GM08714 (cell line): ENCODE data around the gene FMO1.

Source experiments
- H3K4me3 ChIP-seq: fragments of 200-500 bp; sonication (Bioruptor generic); 2 replicates; pipeline ENCODE4 v1.5.1; 2014; ENCODE audit warnings: mild to moderate bottlenecking, low read length, inconsistent platforms
- ZNF274 ChIP-seq: IDR thresholded peaks from 2 replicates; pipeline ENCODE4 v1.6.1; 2012; ENCODE audit warnings: mild to moderate bottlenecking, low read depth, low read length

The FMO1 gene

GRCh38 chr1:171252482-171252881 lies 4.2 kb downstream of the FMO1 start:
- no peak overlapping the region for H3K4me3 ChIP-seq
- TF ChIP-seq ZNF274, result no peak

DNA sequence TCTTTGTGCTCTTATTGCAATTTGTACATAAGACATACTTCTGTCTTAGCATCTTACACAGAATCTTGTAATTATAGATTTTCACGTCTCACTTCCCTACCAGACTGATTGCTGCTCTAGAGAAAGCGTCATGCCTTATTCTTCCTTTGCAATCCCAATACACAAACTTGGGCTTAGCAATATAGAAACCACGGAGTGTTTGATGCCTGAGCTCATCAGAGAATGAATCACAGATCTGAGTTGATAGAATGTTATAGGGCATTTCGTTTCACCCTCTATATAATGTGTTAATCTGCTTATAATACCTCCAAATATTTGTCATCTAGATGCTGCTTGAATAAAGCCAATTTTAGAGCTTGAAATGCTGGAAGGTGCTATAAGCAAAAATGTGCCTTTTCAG lies 6.6 kb downstream of the FMO1 start:
- H3K4me3 ChIP-seq, result no peak overlapping the region
- TF ChIP-seq ZNF274, result no peak

DNA sequence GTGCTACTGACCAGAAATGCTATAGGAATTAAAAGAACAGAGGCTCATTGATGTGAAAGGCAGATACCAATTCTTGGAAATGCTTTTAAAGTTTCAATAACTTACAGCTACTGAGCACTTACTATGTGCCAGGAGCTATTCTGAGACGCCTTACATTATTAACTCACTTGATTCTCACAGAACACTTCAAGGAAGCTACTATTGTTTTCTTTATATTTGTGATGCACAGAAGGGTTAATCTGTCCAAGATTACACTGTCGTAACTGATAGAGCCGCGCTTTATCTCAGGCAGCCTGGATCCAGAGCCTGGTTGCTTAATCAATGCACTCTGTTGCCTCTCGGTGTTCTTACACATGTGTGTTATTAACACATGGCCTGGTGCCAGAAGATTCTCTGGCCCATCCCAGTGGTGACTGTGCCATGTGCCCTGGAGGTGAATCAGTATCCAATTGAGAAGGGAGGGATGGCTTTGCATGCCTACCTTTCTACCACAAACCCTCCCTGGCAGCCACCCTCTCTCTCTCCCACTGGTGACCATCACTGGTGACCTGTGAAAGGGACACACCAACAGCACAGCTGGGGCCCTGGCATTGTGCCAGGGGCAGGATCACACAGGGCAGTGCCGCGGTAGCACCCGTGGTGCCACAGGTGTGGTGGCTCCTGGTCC lies 8.8 kb downstream of the FMO1 start:
- no peak for TF ChIP-seq ZNF274
- H3K4me3 ChIP-seq, result no peak overlapping the region

DNA sequence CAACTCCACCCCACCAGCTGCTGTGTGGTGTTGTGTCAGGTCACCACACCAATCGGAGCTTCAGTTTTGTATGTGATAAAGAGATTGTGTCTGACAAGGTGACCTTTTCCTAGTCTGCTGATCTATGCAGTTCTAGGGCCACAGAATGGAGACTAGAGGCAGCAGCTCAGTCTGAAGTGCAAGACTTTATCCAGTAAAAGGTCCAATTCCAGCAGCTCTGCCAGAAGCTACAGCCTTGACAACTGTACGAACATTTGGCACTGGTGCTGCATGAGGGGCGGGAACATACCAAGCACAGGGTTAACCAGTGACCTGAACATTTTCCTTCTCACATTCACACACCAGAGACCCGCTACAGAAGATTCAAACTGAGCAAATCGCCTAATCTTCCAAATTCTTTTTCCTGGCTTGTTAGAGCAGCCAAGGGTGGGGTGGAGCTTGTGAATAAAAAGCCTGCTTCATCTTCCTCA lies 9.3 kb downstream of the FMO1 start:
- no peak for TF ChIP-seq ZNF274
- no peak overlapping the region for H3K4me3 ChIP-seq

DNA sequence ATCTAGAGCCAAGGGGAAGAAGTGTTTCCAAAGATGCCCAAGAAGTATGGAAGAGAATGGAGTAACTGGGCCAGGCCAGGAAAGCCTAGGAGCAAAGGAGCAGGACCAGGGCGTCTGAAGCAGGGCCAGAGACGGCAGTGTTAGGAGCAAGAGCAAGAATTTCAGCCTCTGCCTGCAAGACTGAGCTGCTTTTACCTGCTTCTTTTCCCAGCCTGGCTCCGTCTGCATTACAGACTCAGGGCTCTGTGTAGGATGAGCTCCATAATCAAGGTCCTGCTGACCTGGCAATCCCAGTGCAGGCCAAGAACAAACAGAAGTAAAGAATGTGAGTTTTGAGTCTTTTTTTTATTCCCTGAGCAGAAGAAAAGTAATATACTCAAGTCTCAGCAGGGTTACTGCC lies 10.1 kb downstream of the FMO1 start:
- H3K4me3 ChIP-seq, result no peak overlapping the region

GRCh38 chr1:171258943-171259342 lies 10.6 kb downstream of the FMO1 start:
- H3K4me3 ChIP-seq, result no peak overlapping the region
- no peak for TF ChIP-seq ZNF274

More for the DNA sequence above, 10.1 kb downstream of the FMO1 start:
- TF ChIP-seq ZNF274, result no peak

DNA sequence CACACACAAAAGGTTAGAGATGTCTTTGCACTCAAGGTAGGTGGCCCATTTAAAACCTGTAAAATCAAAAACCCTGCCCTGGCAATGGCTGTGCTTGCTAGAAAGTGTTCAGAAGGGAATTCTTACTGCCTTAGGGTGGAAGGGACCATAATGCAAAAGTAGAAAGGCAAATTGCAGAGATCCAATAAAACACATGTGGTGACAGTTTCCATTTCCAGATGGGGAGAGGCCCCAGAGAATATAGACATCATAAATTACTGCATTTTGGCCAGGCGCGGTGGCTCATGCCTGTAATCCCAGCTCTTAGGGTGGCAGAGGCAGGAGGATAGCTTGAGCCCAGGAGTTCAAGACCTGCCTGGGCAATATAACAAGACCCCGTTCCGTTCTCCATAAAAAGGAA lies 13.0 kb downstream of the FMO1 start:
- no peak for TF ChIP-seq ZNF274
- H3K4me3 ChIP-seq, result no peak overlapping the region

DNA sequence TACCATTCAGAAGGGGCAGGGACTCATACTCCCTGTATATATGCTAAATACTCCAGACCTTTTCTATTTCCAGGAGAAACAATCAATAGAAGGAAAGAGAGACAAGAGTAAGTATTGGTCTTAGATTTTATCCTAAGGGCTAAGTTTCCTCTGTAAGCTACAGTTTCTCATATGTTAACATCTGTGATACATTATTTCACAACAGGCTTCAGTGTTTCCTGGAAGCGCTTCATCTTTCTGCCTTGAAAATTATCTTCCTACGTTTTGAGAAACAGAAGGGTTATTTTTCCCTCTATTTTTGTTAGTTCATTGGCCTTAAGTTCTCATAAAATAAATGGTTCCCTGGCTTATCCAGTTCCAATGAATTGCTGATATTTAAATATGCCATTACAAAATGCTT lies 15.6 kb downstream of the FMO1 start:
- H3K4me3 ChIP-seq, result no peak overlapping the region
- no peak for TF ChIP-seq ZNF274

GRCh38 chr1:171265686-171266085 lies 17.4 kb downstream of the FMO1 start:
- H3K4me3 ChIP-seq, result no peak overlapping the region
- TF ChIP-seq ZNF274, result no peak

DNA sequence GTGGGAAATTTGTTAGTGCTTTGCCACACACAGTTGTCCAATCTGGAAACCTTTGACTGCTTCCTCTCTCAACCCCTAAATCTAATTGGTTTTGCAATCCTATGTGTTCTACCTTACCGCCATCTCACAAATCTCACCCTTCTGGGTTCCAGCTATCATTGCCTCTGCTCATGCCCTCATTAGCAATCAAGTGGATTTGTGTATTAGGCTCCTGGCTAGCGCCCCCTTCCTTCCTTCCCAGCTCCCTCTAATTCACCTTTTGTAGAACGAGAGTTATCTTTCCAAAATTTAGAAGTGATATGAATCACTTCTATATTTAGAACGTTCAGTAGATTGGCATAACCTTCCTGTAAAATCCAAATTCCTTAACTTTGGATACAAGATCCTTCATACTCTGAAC lies 18.6 kb downstream of the FMO1 start:
- no peak for TF ChIP-seq ZNF274
- no peak overlapping the region for H3K4me3 ChIP-seq

DNA sequence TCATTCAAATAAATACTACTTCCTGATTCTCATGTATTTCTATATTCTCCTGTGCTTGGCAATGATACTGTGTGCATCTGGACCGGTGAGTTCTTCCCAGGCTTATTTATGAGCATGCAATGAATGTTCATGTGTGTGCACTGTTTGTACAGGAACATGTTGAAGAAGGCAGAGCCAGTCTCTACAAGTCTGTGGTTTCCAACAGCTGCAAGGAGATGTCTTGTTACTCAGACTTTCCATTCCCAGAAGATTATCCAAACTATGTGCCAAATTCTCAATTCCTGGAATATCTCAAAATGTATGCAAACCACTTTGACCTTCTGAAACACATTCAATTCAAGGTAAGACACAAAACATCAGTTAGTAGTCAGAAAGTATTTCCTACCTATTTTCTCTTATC lies 19.1 kb downstream of the FMO1 start:
- TF ChIP-seq ZNF274, result no peak
- H3K4me3 ChIP-seq, result no peak overlapping the region

DNA sequence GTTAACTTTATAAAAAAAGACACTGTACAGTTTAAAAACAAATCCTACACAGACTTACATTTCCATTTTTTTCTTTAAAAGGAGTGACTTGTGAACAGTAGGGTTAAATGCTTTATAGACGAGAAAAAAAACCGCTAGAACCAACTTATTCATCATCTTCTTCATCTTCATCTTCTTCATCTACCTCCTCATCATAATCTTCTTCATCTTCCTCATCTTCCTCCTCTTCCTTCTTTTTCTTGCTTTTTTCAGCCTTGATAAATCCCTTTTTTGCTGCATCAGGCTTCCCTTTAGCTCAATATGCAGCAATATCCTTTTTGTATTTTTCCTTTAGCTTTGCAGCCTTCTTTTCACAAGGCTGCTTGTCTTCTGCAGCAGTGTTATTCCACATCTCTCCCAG lies 22.5 kb downstream of the FMO1 start:
- no peak overlapping the region for H3K4me3 ChIP-seq
- TF ChIP-seq ZNF274, result no peak

DNA sequence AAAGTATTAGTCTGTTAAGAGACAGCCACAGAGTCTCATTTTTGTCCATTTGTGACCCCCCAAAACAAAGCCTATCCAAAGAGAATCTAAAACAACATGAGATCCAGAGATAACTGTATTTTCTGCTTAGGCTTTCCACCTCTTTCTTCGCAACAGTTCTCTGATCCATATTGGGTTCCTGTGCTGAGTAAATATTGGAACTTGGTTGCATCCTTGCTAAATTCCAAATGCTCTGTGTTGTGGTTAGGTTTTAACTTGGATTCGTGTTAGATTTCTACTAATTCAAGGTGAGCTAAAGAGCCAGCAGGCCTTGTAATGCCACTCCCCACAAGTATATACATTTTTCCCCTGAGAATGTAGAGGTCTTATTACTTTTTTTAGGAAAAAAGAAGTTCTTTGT lies 29.2 kb downstream of the FMO1 start:
- H3K4me3 ChIP-seq, result no peak overlapping the region
- TF ChIP-seq ZNF274, result no peak

GRCh38 chr1:171279234-171279633 lies 30.9 kb downstream of the FMO1 start:
- no peak overlapping the region for H3K4me3 ChIP-seq
- TF ChIP-seq ZNF274, result no peak

GRCh38 chr1:171279678-171280077 lies 31.4 kb downstream of the FMO1 start:
- H3K4me3 ChIP-seq, result no peak overlapping the region
- TF ChIP-seq ZNF274, result no peak

GRCh38 chr1:171280599-171280998 lies 32.3 kb downstream of the FMO1 start:
- H3K4me3 ChIP-seq, result no peak overlapping the region
- no peak for TF ChIP-seq ZNF274
